ENCODE measurements around the gene DNM2. TPM values are rescaled to one million over a fixed set of nuclear protein-coding genes. Genes with fewer than 3 reads are reported as not detected.
"Not testable (repeated sequence)": the region's sequence is repeated elsewhere in the genome, so short reads cannot be mapped to it uniquely, and the experiment has no call there.

Gene DNM2
- total and polyA plus RNA-seq, 9 donors: 49.9 to 81.7 (median 68.3) TPM

DNA sequence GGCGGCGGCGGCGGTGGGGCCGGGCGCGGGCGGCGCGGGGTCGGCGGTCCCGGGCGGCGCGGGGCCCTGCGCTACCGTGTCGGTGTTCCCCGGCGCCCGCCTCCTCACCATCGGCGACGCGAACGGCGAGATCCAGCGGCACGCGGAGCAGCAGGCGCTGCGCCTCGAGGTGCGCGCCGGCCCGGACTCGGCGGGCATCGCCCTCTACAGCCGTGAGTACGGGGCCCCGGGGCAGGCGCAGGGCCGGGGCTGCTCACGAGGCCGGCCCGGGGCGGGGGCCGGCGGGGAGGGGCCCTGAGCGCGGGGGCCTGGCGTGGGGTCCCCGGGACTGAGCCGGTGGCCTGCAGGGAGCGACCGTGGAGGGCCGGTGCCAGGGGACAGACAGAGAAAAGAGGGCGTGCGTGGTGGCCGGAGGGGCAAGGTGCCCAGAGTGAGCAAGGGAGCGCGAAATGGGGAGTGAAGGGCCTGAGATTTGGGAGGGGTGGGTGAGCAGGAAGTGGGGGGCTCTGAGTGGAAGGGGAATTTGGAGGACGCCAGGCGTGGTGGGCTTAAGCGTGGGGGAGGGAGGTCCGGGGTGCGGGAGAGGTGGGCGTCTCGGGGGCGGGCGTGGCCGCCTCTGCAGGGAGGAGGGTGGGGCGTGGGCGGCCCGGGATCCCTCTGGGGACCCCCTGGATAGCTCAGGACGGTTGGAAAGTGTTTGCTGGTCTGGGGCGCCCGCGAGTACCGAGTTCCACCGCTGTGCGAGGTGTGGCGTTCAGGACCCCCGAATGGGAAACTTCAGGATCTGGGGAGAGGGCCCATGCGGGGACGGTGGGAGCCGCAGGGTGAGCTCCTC is 154.0 kb downstream of the DNM2 start:
- H3K9me3 ChIP-seq (replicated peaks; ENCODE audit: control insufficient read depth, low read depth, low read length): no peaks in the 10 kb centered on the region
- H3K4me3 ChIP-seq (ENCODE audit: low read length): peak overlapping the region; percentile 84
- DNase-seq: peak; percentile 71
- H3K27me3 ChIP-seq (ENCODE audit: control insufficient read depth, insufficient read depth, low read length): no peaks in the 10 kb centered on the region
- peaks cover 9% of the 10 kb centered on the region for H3K36me3 ChIP-seq (ENCODE audit: control insufficient read depth, insufficient read depth, low read length)
- WGBS (ENCODE audit: insufficient coverage): 1% methylated on average over 81 of the region's 90 CpGs
- H3K27ac ChIP-seq (ENCODE audit: low read length): peak overlapping the region; percentile 92
- H3K4me1 ChIP-seq (ENCODE audit: control insufficient read depth, insufficient read depth, low read length): peaks cover 37% of the 10 kb centered on the region

DNA sequence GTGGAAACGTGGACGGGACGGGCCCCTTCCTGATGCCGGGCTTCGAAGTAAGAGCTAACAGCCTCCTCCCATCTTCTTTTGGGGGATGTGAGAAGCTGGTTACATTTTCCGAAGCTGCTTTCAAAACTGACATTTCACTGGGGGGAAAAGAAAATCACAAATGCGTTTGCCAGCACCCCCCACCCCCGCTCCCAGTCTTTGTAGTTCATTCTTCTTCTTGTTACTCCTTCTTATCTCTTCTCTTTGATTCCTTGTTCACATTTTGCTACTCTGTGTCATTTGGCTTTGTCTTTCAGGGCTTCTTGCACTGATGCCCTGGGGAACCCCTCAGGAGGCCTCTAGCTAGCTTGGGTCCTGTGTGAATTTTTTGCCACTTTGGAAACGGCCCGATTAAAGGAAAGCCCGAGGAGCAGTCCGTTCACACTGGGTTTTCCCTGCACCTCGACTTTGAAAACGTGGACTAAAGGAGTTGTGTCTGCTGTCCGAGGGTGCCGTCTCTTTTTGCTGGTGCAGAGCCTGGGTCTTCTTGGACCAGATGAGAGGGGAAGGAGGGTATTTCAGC is 154.7 kb downstream of the DNM2 start:
- Histone ChIP-seq H3K4me1 (ENCODE audit: control insufficient read depth, insufficient read depth, low read length) (peaks cover 43% of the 10 kb centered on the region), H3K9me3 (replicated peaks; ENCODE audit: control insufficient read depth, low read depth, low read length) (no peaks in the 10 kb centered on the region), H3K27ac (ENCODE audit: low read length) (peak overlapping the region; percentile 92), H3K4me3 (ENCODE audit: low read length) (peak overlapping the region; percentile 84), H3K27me3 (ENCODE audit: control insufficient read depth, insufficient read depth, low read length) (no peaks in the 10 kb centered on the region), H3K36me3 (ENCODE audit: control insufficient read depth, insufficient read depth, low read length) (peaks cover 9% of the 10 kb centered on the region)
- WGBS (ENCODE audit: insufficient coverage): 1% methylated on average over 6 of the region's 16 CpGs
- peak; percentile 45 for DNase-seq

DNA sequence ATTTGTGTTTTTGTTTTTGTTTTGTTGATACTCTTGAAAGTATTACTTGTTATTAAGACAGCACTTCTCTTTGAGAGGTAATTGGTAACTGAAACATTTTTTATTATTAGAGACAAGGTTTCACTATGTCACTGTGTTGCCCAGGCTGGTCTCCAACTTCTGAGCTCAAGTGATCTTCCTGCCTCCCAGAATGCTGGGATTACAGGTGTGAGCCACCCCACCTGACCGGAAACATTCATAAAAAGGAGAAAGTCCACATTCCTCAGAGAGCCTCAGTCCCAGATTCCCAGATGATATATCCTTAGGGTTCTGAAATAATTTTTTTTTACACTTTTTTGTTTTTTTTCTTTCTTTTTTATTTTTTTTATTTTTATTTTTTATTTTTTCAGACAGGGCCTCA is 156.1 kb downstream of the DNM2 start:
- no peaks in the 10 kb centered on the region for H3K9me3 ChIP-seq (replicated peaks; ENCODE audit: control insufficient read depth, low read depth, low read length)
- H3K4me1 ChIP-seq (ENCODE audit: control insufficient read depth, insufficient read depth, low read length): peaks cover 54% of the 10 kb centered on the region
- no CpG with 5 or more reads among the region's 1 CpG for WGBS (ENCODE audit: insufficient coverage)
- peaks cover 9% of the 10 kb centered on the region for H3K36me3 ChIP-seq (ENCODE audit: control insufficient read depth, insufficient read depth, low read length)
- DNase-seq: peak; percentile 2
- H3K27ac ChIP-seq (ENCODE audit: low read length): no peak overlapping the region
- no peaks in the 10 kb centered on the region for H3K27me3 ChIP-seq (ENCODE audit: control insufficient read depth, insufficient read depth, low read length)
- H3K4me3 ChIP-seq (ENCODE audit: low read length): no peak overlapping the region

DNA sequence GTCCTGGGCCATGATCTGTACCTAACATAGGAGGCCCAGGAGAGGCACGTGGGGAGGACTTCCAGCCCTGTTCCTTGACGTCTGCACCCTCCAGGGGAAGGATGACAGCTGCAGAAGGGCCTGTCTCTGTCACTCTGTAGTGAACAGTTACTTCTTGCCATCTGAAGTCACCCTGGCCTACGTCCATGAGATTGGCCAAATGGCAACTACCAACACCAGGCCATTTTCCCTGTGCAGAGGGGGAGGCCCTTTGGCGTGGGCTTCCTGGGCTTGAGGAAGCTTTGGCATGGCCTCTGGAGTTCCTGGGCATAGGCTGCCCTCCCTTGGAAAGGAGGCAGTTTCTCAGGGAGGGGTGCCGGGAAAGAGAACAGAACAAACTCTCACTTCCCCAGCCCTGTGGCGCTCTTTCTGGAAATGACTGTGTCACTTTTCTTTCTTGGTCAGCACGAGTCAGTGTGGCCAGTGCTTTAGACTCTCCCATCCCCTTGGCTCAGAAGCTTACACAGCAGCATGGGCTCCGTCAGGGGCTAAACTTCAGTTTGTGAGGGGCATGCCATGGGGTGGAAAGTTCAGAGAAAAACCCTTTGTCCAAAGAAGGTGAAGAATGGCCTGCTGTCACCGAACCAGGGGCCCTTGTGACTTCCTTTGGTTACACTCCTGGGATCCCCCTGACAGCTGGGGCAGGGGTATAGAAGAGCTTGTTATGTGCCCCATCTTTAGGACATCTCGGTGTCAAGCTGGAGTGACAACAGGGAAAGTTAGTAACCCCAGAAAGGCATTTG is 158.8 kb downstream of the DNM2 start:
- peak; percentile 81 for DNase-seq

DNA sequence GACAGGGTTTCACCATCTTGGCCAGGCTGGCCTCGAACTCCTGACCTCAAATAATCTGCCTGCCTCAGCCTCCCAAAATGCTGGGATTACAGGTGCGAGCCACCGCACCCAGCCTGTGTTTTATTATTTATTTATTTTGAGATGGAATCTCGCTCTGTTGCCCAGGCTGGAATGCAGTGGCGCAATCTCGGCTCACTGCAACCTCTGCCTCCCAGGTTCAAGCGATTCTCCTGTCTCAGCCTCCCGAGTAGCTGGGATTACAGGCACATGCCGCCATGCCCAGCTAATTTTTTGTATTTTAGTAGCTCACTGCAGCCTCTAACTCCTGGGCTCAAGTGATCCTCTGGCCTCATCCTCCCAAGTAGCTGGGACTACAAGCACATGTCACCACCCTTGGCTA is 159.7 kb downstream of the DNM2 start:
- H3K27me3 ChIP-seq (ENCODE audit: control insufficient read depth, insufficient read depth, low read length); H3K4me3 ChIP-seq (ENCODE audit: low read length); H3K9me3 ChIP-seq (replicated peaks; ENCODE audit: control insufficient read depth, low read depth, low read length); DNase-seq: not testable (repeated sequence)
- H3K36me3 ChIP-seq (ENCODE audit: control insufficient read depth, insufficient read depth, low read length): peaks cover 15% of the 10 kb centered on the region
- peak overlapping the region; percentile 62 for H3K27ac ChIP-seq (ENCODE audit: low read length)
- peaks cover 74% of the 10 kb centered on the region for H3K4me1 ChIP-seq (ENCODE audit: control insufficient read depth, insufficient read depth, low read length)
- no CpG with 5 or more reads among the region's 9 CpGs for WGBS (ENCODE audit: insufficient coverage)

More for the DNA sequence above, 158.8 kb downstream of the DNM2 start:
- 53% methylated on average over 7 of the region's 10 CpGs for WGBS (ENCODE audit: insufficient coverage)
- peaks cover 15% of the 10 kb centered on the region for H3K36me3 ChIP-seq (ENCODE audit: control insufficient read depth, insufficient read depth, low read length)
- no peaks in the 10 kb centered on the region for H3K9me3 ChIP-seq (replicated peaks; ENCODE audit: control insufficient read depth, low read depth, low read length)
- peak overlapping the region; percentile 91 for H3K27ac ChIP-seq (ENCODE audit: low read length)
- no peak overlapping the region for H3K4me3 ChIP-seq (ENCODE audit: low read length)
- H3K27me3 ChIP-seq (ENCODE audit: control insufficient read depth, insufficient read depth, low read length): no peaks in the 10 kb centered on the region
- H3K4me1 ChIP-seq (ENCODE audit: control insufficient read depth, insufficient read depth, low read length): peaks cover 70% of the 10 kb centered on the region

DNA sequence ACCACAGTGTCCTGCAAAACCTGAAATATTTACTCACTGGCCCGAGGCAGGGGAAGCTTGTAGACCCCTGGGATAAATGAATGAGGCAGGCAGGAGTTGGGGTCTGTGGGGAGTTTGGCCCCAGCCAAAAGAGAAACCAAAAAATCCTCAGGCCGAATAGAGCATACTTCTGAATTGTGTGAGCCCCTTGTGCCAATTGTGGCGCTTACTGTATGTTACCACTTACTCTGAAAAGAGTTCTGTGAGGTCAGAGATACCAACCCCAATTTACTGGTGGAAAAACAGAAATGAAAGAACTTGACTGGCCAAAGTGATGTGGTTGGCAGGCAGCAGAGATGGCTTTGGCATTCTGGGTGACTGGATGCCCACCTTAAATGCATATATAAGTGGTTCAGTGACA is 160.4 kb downstream of the DNM2 start:
- Histone ChIP-seq H3K27ac (ENCODE audit: low read length) (peak overlapping the region; percentile 62), H3K4me3 (ENCODE audit: low read length) (no peak overlapping the region), H3K4me1 (ENCODE audit: control insufficient read depth, insufficient read depth, low read length) (peaks cover 74% of the 10 kb centered on the region), H3K36me3 (ENCODE audit: control insufficient read depth, insufficient read depth, low read length) (peaks cover 22% of the 10 kb centered on the region), H3K9me3 (replicated peaks; ENCODE audit: control insufficient read depth, low read depth, low read length) (no peaks in the 10 kb centered on the region), H3K27me3 (ENCODE audit: control insufficient read depth, insufficient read depth, low read length) (no peaks in the 10 kb centered on the region)
- DNase-seq: no peak
- WGBS (ENCODE audit: insufficient coverage): 29% methylated on average over 1 of the region's 3 CpGs

Other genes starting within 250 kb of the DNM2 start
- 55.2 TPM for gene KEAP1, start 214.7 kb upstream of the DNM2 start, total RNA-seq
- 10 to 100 TPM; 58.2 to 75.0 (median 69.6) TPM for gene KEAP1, start 214.7 kb upstream of the DNM2 start, polyA plus RNA-seq (ENCODE audit: insufficient read depth in 1 of 8, insufficient read length in 8 of 8, low replicate concordance in 1 of 8)
- gene S1PR5, start 200.6 kb upstream of the DNM2 start, total RNA-seq: 0.75 TPM
- gene S1PR5, start 200.6 kb upstream of the DNM2 start, polyA plus RNA-seq (ENCODE audit: insufficient read depth in 1 of 8, insufficient read length in 8 of 8, low replicate concordance in 1 of 8): 1 to 10 TPM in 5 of 8 donors, under 1 TPM in 3; 0.67 to 2.2 (median 1.4) TPM
- 16.4 TPM for gene ATG4D, start 174.2 kb upstream of the DNM2 start, total RNA-seq
- 10 to 100 TPM; 18.1 to 25.6 (median 24.9) TPM for gene ATG4D, start 174.2 kb upstream of the DNM2 start, polyA plus RNA-seq (ENCODE audit: insufficient read depth in 1 of 8, insufficient read length in 8 of 8, low replicate concordance in 1 of 8)
- gene KRI1, start 152.1 kb upstream of the DNM2 start, total RNA-seq: 8.5 TPM
- 10 to 100 TPM; 22.5 to 29.0 (median 25.9) TPM for gene KRI1, start 152.1 kb upstream of the DNM2 start, polyA plus RNA-seq (ENCODE audit: insufficient read depth in 1 of 8, insufficient read length in 8 of 8, low replicate concordance in 1 of 8)
- 6.8 TPM for gene CDKN2D, start 149.1 kb upstream of the DNM2 start, total RNA-seq
- gene CDKN2D, start 149.1 kb upstream of the DNM2 start, polyA plus RNA-seq (ENCODE audit: insufficient read depth in 1 of 8, insufficient read length in 8 of 8, low replicate concordance in 1 of 8): 10 to 100 TPM; 14.5 to 19.5 (median 16.5) TPM
- 0.27 TPM for gene AP1M2, start 130.8 kb upstream of the DNM2 start, total RNA-seq
- gene AP1M2, start 130.8 kb upstream of the DNM2 start, polyA plus RNA-seq (ENCODE audit: insufficient read depth in 1 of 8, insufficient read length in 8 of 8, low replicate concordance in 1 of 8): 1 to 10 TPM in 2 of 8 donors, under 1 TPM in 4, not detected in 2; 0.20 to 4.0 (median 0.60) TPM
- 64.6 TPM for gene SLC44A2, start 92.5 kb upstream of the DNM2 start, total RNA-seq
- 100 to 1,000 TPM; 114 to 153 (median 142) TPM for gene SLC44A2, start 92.5 kb upstream of the DNM2 start, polyA plus RNA-seq (ENCODE audit: insufficient read depth in 1 of 8, insufficient read length in 8 of 8, low replicate concordance in 1 of 8)
- gene ILF3, start 63.7 kb upstream of the DNM2 start, total RNA-seq: 72.9 TPM
- gene ILF3, start 63.7 kb upstream of the DNM2 start, polyA plus RNA-seq (ENCODE audit: insufficient read depth in 1 of 8, insufficient read length in 8 of 8, low replicate concordance in 1 of 8): 100 to 1,000 TPM; 147 to 210 (median 180) TPM
- 25.1 TPM for gene QTRT1, start 16.6 kb upstream of the DNM2 start, total RNA-seq
- 10 to 100 TPM; 27.2 to 44.5 (median 35.1) TPM for gene QTRT1, start 16.6 kb upstream of the DNM2 start, polyA plus RNA-seq (ENCODE audit: insufficient read depth in 1 of 8, insufficient read length in 8 of 8, low replicate concordance in 1 of 8)
- gene TMED1, start 118.1 kb downstream of the DNM2 start, total RNA-seq: 44.1 TPM
- 10 to 100 TPM; 33.8 to 48.8 (median 40.3) TPM for gene TMED1, start 118.1 kb downstream of the DNM2 start, polyA plus RNA-seq (ENCODE audit: insufficient read depth in 1 of 8, insufficient read length in 8 of 8, low replicate concordance in 1 of 8)
- 5.6 TPM for gene C19orf38, start 130.3 kb downstream of the DNM2 start, total RNA-seq
- 1 to 10 TPM; 2.3 to 4.6 (median 4.1) TPM for gene C19orf38, start 130.3 kb downstream of the DNM2 start, polyA plus RNA-seq (ENCODE audit: insufficient read depth in 1 of 8, insufficient read length in 8 of 8, low replicate concordance in 1 of 8)
- gene CARM1, start 153.5 kb downstream of the DNM2 start, total RNA-seq: 21.4 TPM
- gene CARM1, start 153.5 kb downstream of the DNM2 start, polyA plus RNA-seq (ENCODE audit: insufficient read depth in 1 of 8, insufficient read length in 8 of 8, low replicate concordance in 1 of 8): 10 to 100 TPM; 51.3 to 72.1 (median 65.0) TPM
- gene YIPF2, start 210.6 kb downstream of the DNM2 start, total RNA-seq: 37.4 TPM
- 10 to 100 TPM; 23.2 to 36.9 (median 31.1) TPM for gene YIPF2, start 210.6 kb downstream of the DNM2 start, polyA plus RNA-seq (ENCODE audit: insufficient read depth in 1 of 8, insufficient read length in 8 of 8, low replicate concordance in 1 of 8)
- gene TIMM29, start 210.7 kb downstream of the DNM2 start, total RNA-seq: 19.5 TPM
- 10 to 100 TPM; 16.9 to 20.3 (median 18.9) TPM for gene TIMM29, start 210.7 kb downstream of the DNM2 start, polyA plus RNA-seq (ENCODE audit: insufficient read depth in 1 of 8, insufficient read length in 8 of 8, low replicate concordance in 1 of 8)
- 60.2 TPM for gene SMARCA4, start 243.0 kb downstream of the DNM2 start, total RNA-seq
- 100 to 1,000 TPM in 6 of 8 donors, 10 to 100 TPM in 2; 91.3 to 121 (median 104) TPM for gene SMARCA4, start 243.0 kb downstream of the DNM2 start, polyA plus RNA-seq (ENCODE audit: insufficient read depth in 1 of 8, insufficient read length in 8 of 8, low replicate concordance in 1 of 8)